SJSA1 (cell line): Measurements from ENCODE around the gene HBG1. TPM values are rescaled to one million over a fixed set of nuclear protein-coding genes. Genes with fewer than 3 reads are reported as not detected.

ENCODE experiments used
- DNase-seq, 2 experiments: peaks; one replicate each; pipeline ENCODE4 v3.0.0-alpha.2; 2015 to 2020; ENCODE audit warnings: low spot score in 2 of 2, low read depth in 1 of 2
- H3K27ac ChIP-seq: fragments of 250-450 bp; sonication (Bioruptor Pico); 2 replicates; pipeline ENCODE4 v1.5.1; 2020; ENCODE audit warnings: mild to moderate bottlenecking, moderate library complexity
- H3K27me3 ChIP-seq: fragments of 250-450 bp; sonication (Bioruptor Pico); replicated peaks from 2 replicates; pipeline ENCODE4 v1.5.1; 2020; ENCODE audit warnings: mild to moderate bottlenecking, moderate library complexity
- H3K36me3 ChIP-seq: fragments of 250-450 bp; sonication (Bioruptor Pico); 2 replicates; pipeline ENCODE4 v1.5.1; 2020; ENCODE audit warnings: mild to moderate bottlenecking
- H3K4me1 ChIP-seq: fragments of 250-450 bp; sonication (Bioruptor Pico); replicated peaks from 2 replicates; pipeline ENCODE4 v1.6.1; 2021; ENCODE audit warnings: mild to moderate bottlenecking
- H3K4me3 ChIP-seq: fragments of 250-450 bp; sonication (Bioruptor Pico); 2 replicates; pipeline ENCODE4 v1.5.1; 2020; ENCODE audit warnings: mild to moderate bottlenecking
- H3K9me3 ChIP-seq: fragments of 250-450 bp; sonication (Bioruptor Pico); replicated peaks from 2 replicates; pipeline ENCODE4 v1.5.1; 2020; ENCODE audit warnings: mild to moderate bottlenecking
- total RNA-seq: library from RNA; depleted of rRNA; stranded (reverse); fragments of >200 nt; shearing (Covaris generic); gene quantifications from 2 replicates; pipeline ENCODE4 v1.2.3, GENCODE V29; 2014

Gene HBG1
- total RNA-seq, 1 experiment from 2014 or later = not detected

DNA sequence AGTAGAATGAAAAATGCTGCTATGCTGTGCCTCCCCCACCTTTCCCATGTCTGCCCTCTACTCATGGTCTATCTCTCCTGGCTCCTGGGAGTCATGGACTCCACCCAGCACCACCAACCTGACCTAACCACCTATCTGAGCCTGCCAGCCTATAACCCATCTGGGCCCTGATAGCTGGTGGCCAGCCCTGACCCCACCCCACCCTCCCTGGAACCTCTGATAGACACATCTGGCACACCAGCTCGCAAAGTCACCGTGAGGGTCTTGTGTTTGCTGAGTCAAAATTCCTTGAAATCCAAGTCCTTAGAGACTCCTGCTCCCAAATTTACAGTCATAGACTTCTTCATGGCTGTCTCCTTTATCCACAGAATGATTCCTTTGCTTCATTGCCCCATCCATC lies 35.0 kb upstream of the HBG1 start:
- Histone ChIP-seq H3K4me1 (peaks cover 25% of the 10 kb centered on the region), H3K9me3 (no peaks in the 10 kb centered on the region), H3K27me3 (no peaks in the 10 kb centered on the region), H3K36me3 (no peaks in the 10 kb centered on the region), H3K4me3 (no peak overlapping the region), H3K27ac (no peak overlapping the region)
- no peak for DNase-seq

DNA sequence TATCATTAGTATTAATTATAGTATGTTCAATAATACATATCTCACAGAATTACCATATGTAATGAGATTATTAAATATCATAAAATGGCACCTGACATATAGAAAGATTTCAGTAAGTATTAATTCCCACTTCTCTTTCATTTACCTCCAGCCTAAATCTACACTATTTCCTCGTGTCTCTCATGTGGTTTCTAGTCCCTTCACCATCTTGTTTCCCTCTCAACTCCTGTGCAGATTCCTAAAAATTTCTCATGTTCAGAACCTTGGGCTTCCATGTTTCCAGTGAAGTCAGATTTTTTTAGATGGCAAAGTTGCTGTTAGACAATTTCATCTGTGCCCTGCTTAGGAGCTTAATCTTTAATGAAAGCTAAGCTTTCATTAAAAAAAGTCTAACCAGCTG lies 34.2 kb upstream of the HBG1 start:
- Histone ChIP-seq H3K27me3 (no peaks in the 10 kb centered on the region), H3K9me3 (no peaks in the 10 kb centered on the region), H3K4me3 (no peak overlapping the region), H3K4me1 (peaks cover 22% of the 10 kb centered on the region), H3K36me3 (no peaks in the 10 kb centered on the region), H3K27ac (no peak overlapping the region)
- DNase-seq = no peak

DNA sequence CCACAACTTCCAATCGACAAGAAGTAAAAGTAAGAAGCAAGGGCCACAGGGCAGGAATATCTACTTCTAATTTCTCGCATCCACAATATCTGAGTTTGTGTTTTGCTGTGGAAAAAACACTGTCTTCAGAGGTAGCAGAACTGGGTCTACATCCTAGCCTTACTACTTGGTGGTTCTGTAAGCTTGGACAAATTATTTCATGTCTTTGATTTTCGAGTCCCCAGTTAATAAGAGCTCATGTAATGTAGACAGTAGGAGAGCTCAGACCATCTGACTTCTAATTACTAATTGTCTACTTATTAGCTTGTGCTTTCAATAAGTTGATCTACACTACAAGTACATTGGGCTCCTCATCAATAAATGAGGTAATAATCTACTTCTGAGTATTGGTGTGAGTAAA lies 33.4 kb upstream of the HBG1 start:
- Histone ChIP-seq H3K4me3 (no peak overlapping the region), H3K36me3 (no peaks in the 10 kb centered on the region), H3K9me3 (no peaks in the 10 kb centered on the region), H3K4me1 (peaks cover 15% of the 10 kb centered on the region), H3K27ac (no peak overlapping the region), H3K27me3 (no peaks in the 10 kb centered on the region)
- no peak for DNase-seq

DNA sequence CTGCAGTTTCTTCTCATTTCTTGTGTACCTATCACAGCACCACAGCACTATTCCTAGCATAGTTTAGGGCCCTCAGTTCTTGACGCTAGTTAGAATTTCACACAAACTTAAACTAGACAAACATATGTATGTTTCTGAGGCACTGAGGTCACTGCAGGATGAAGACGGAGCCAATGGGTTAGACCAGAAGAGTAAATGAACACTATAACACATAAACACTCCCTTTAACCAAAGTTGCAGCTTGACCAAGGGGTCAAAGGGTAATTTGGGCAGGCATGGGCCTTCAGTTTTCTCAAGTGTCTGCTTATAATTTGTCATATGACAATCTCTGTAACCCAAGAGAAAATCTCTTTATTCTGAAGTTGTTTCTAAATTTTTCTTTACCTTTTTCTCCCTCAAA lies 33.0 kb upstream of the HBG1 start:
- Histone ChIP-seq H3K9me3 (no peaks in the 10 kb centered on the region), H3K4me1 (peaks cover 15% of the 10 kb centered on the region), H3K36me3 (no peaks in the 10 kb centered on the region), H3K4me3 (no peak overlapping the region), H3K27me3 (no peaks in the 10 kb centered on the region), H3K27ac (no peak overlapping the region)
- DNase-seq = no peak

DNA sequence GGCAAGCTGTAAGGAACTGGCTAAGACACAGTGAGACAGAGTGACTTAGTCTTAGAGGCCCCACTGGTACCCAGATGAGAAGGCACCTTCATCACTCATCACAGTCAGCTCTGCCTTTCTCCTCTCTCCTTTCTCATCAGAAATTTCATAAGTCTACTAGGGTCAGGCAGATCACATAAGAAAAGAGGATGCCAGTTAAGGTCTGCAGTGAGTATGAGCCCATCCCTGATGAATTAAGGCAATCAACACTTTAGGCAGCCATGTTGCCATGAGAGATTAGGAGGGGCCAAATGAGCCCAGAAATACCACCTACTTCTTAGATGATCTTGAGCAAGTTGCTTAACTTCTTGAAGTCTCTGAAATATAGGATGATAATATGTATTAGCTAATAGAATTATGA lies 31.9 kb upstream of the HBG1 start:
- no peak for DNase-seq
- no peak overlapping the region for H3K4me3 ChIP-seq
- no peaks in the 10 kb centered on the region for H3K27me3 ChIP-seq
- no peak overlapping the region for H3K27ac ChIP-seq
- H3K36me3 ChIP-seq = no peaks in the 10 kb centered on the region
- peaks cover 15% of the 10 kb centered on the region for H3K4me1 ChIP-seq
- no peaks in the 10 kb centered on the region for H3K9me3 ChIP-seq

DNA sequence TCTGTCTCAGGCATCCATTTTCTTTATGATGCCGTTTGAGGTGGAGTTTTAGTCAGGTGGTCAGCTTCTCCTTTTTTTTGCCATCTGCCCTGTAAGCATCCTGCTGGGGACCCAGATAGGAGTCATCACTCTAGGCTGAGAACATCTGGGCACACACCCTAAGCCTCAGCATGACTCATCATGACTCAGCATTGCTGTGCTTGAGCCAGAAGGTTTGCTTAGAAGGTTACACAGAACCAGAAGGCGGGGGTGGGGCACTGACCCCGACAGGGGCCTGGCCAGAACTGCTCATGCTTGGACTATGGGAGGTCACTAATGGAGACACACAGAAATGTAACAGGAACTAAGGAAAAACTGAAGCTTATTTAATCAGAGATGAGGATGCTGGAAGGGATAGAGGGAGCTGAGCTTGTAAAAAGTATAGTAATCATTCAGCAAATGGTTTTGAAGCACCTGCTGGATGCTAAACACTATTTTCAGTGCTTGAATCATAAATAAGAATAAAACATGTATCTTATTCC lies 31.0 kb upstream of the HBG1 start:
- Histone ChIP-seq H3K27me3 (no peaks in the 10 kb centered on the region), H3K36me3 (no peaks in the 10 kb centered on the region), H3K4me1 (peaks cover 15% of the 10 kb centered on the region), H3K9me3 (no peaks in the 10 kb centered on the region), H3K4me3 (no peak overlapping the region), H3K27ac (no peak overlapping the region)
- DNase-seq = peak; percentile 93 to 97

DNA sequence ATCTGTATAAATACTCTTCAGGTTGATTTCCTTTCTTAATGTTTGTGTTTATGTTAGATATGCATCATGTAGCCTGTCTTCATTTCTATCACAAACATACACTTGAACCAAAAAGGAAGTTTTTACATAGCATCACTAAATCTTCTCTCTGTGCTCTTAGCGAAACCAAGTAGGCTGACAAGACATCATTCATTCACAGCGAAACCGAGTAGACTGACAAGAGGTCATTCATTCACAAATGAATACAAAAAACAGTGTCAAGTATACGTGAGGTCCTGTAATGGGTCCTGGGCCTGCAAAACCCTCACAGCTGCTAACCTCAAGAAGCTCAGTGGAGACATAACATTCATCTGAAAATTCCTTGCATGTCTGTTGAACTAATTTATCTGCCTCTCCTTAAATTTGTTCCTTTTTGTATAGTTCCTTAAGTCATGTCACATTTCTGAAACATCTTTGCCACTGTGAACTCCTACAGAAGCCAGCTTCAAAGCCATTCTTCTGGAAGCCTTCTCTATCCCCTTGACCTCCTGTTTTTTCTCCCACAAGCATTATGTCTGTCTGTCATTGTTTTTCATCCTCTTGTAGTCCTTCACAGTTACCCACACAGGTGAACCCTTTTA lies 29.9 kb upstream of the HBG1 start:
- H3K4me1 ChIP-seq = peaks cover 15% of the 10 kb centered on the region
- H3K27me3 ChIP-seq = no peaks in the 10 kb centered on the region
- H3K4me3 ChIP-seq = no peak overlapping the region
- no peak overlapping the region for H3K27ac ChIP-seq
- no peak for DNase-seq
- H3K36me3 ChIP-seq = no peaks in the 10 kb centered on the region
- H3K9me3 ChIP-seq = no peaks in the 10 kb centered on the region

DNA sequence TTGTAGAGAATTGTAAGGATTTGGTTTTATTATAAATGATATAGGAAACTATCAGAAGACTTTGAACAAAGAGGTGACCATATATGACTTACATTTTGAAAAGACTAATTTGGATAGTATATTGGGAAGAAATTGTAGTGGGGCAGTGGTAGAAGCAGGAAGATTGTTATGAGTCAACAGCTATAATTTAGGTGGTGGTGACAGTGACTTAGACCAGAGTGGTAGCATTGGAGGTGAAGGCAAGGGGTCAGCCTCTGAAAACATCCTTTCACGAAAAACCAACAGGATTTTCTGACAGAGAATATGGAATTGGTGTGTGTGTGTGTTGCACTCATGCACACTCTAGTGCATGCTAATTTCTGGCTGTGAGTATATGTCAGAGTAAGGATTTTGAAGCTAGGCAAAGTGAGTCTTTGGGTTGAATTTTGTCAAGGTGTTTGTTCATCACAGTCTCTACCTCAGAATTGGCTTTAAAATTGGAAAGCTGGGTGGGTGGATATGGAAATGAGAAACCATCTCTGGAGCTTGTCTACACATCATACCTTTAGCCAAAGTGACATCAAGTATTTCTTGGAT lies 28.2 kb upstream of the HBG1 start:
- Histone ChIP-seq H3K4me1 (peaks cover 20% of the 10 kb centered on the region), H3K27me3 (no peaks in the 10 kb centered on the region)
- DNase-seq = no peak

DNA sequence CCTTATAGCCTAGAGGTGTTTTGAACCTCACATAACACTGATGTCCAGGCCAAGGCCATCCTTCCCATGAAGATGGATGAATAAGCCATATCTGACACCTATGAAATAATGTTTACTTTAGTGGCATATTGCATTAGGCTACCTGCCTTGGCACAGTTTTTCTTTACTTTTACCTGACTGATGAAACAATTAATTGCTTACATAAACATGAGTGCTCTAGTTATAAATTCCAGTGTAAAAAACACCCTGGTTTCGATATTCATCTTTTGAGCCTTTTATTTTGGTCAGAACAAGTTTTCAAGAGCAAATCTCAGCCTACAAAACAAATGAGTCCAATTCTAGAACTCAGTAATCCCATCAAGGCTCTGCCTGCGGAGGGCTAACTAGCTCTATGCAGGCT lies 27.0 kb upstream of the HBG1 start:
- H3K27ac ChIP-seq = no peak overlapping the region
- H3K9me3 ChIP-seq = 0 out of 2 replicates have a peak, but pooled peaks cover 4% of the 10 kb centered on the region
- no peaks in the 10 kb centered on the region for H3K27me3 ChIP-seq
- H3K36me3 ChIP-seq = no peaks in the 10 kb centered on the region
- DNase-seq = no peak
- no peak overlapping the region for H3K4me3 ChIP-seq
- H3K4me1 ChIP-seq = peaks cover 20% of the 10 kb centered on the region

More for the DNA sequence above, 28.2 kb upstream of the HBG1 start:
- no peak overlapping the region for H3K27ac ChIP-seq
- no peaks in the 10 kb centered on the region for H3K36me3 ChIP-seq
- H3K9me3 ChIP-seq = 0 out of 2 replicates have a peak, but pooled peaks cover 3% of the 10 kb centered on the region
- H3K4me3 ChIP-seq = no peak overlapping the region

DNA sequence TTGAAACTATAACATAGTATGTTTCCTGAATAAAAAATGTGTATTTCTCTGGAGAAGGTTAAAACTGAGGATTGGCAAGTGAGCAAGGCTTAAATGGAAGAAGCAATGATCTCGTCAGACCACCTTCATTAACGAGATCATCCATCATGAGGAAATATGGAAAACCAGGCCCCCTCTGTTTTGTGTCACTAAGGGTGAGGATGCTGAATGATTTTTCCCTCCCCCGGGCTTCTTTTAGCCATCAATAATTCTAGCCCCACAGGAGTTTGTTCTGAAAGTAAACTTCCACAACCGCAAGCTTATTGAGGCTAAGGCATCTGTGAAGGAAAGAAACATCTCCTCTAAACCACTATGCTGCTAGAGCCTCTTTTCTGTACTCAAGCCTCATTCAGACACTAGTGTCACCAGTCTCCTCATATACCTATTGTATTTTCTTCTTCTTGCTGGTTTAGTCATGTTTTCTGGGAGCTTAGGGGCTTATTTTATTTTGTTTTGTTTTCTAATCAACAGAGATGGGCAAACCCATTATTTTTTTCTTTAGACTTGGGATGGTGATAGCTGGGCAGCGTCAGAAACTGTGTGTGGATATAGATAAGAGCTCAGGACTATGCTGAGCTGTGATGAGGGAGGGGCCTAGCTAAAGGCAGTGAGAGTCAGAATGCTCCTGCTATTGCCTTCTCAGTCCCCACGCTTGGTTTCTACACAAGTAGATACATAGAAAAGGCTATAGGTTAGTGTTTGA lies 25.9 kb upstream of the HBG1 start:
- Histone ChIP-seq H3K36me3 (no peaks in the 10 kb centered on the region), H3K4me3 (no peak overlapping the region), H3K27ac (no peak overlapping the region), H3K4me1 (peaks cover 15% of the 10 kb centered on the region), H3K27me3 (no peaks in the 10 kb centered on the region), H3K9me3 (0 out of 2 replicates have a peak, but pooled peaks cover 4% of the 10 kb centered on the region)
- DNase-seq = no peak

DNA sequence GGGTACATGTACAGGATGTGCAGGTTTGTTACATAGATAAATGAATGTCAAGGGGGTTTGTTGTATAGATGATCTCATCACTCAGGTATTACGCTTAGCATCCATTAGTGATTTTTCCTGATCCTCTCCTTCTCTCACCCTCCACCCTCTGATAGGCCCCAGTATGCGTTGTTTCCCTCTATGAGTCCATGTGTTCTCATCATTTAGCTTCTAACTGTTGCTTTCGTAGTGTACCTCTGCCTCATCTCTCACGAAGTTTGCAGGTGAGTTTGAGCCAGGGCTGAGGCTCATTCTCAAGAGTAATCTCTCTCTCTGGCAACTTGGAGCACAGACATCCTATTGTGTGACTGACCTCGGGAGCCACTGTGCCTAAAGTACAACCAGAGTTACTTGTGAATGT lies 24.7 kb upstream of the HBG1 start:
- Histone ChIP-seq H3K9me3 (0 out of 2 replicates have a peak, but pooled peaks cover 4% of the 10 kb centered on the region), H3K27ac (0 out of 2 replicates have a peak overlapping the region, but pooled peaks have one; percentile 3), H3K36me3 (no peaks in the 10 kb centered on the region), H3K4me1 (peaks cover 7% of the 10 kb centered on the region), H3K4me3 (no peak overlapping the region), H3K27me3 (no peaks in the 10 kb centered on the region)
- no peak for DNase-seq

DNA sequence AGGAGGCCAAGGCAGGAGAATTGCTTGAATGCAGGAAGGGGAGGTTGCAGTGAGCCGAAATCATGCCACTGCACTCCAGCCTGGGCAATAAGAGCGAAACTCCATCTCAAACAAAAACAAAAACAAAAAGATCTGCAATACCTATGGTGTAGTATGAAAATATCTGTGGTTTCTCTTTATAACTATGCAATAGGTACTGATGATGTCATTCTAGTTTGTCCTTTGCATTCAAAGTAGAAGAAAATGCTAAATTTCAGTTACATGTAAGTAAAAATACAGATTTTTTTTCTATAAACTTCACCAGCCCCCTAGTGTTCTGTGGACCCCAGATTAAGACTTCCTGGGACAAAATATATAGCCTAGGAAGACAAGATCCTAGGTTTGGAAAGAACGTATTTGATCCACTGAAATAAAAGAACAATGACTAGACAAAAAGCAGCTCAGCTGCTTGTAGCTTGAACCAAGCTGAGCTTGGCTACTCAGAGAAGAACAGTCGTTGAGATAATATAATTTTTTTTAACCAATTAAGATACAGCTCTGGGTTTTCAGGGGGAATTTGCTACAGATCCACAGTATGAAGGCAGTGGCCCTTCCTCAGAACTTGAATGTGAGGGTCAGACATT lies 22.8 kb upstream of the HBG1 start:
- no peak overlapping the region for H3K27ac ChIP-seq
- no peak overlapping the region for H3K4me3 ChIP-seq
- peaks cover 5% of the 10 kb centered on the region; the same call in 1 of the 2 replicates for H3K4me1 ChIP-seq
- H3K9me3 ChIP-seq = 0 out of 2 replicates have a peak, but pooled peaks cover 4% of the 10 kb centered on the region
- no peaks in the 10 kb centered on the region for H3K36me3 ChIP-seq
- no peaks in the 10 kb centered on the region; the same call in 1 of the 2 replicates for H3K27me3 ChIP-seq
- no peak for DNase-seq

DNA sequence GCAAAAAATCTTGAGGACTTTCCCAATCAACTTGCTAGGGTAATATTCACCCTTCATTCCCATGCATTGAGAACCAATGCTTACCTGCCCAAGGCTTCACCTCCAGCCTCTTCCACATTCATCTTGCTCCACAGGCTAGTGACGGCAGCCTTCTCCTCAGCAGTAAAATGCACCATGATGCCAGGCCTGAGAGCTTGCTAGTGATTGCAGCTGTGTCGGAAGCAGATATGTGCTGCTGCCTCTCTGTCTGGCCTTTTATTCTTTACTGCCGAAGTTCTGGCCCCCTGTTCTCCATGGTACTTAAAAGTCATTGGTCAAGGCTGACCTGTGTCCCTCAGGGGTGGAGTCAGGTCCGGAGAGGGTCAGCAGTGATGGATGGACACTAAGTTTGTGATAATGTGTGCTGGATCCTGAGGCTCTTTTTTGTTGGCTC lies 20.1 kb upstream of the HBG1 start, which contains the start of gene HBE1:
TSS of gene HBE1 (minus strand) at position 231 of the 433 bp plus-strand sequence. CDS start at position 176, 55 bp downstream.
- Histone ChIP-seq H3K27ac (no peak within 1 kb of the TSS), H3K27me3 (peaks cover 8% of the 10 kb centered on the region), H3K4me1 (peaks cover 5% of the 10 kb centered on the region; the same call in 1 of the 2 replicates), H3K4me3 (no peak within 1 kb of the TSS), H3K36me3 (no peaks in the 10 kb centered on the region), H3K9me3 (0 out of 2 replicates have a peak, but pooled peaks cover 4% of the 10 kb centered on the region)
- DNase-seq = no peak
